Activated naive CD4-positive, alpha-beta T cell (primary cell): ENCODE measurements around the gene SBF1.

Experiments used
- DNase-seq, 4 experiments: peaks; one replicate each; lab custom pipeline; 2025; lab: John Stamatoyannopoulos, UW

The SBF1 gene

DNA sequence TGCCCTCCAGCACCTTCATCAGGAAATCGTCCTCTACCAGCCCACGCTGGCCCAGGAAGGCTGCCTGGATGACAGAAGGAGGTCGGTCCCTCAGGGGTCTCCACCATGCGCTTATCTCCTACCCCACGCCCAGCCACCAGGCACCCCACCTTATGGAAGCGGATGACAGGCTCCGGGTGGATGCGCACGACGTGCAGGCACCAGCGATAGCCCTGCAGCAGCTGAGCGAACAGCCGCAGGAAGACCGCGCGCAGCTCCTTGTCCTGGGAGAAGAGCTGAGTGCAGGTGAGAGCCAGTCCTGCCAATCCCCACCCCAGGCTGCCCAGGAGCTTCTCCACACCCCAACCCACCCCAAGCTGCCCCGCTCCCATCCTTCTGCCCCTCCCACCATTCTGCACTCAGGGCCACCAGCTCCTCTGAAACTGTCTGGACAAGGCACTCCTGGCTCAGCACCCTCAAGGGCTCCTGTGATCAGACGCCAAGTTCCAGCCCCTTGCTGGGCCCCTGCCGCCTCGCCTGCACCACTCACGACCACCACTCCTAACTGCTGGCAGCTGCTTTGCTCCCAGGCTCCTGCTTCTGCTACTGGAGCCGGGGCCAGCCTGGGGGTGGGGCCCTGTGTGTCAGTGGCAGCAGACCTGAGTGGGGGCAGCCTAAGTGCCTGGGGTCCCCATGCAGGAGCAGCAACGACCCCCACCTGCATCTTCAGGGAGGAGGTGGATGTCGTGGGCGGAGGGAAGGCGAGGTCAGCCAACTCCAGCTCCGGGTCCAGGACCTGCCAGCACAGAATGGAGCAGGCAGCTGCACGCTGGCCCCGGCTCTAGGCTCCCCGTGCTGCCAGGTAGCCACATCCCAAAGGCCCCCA is 9.5 kb downstream of the SBF1 start:
- no peak for DNase-seq

GRCh38 chr22:50464451-50464850 is 10.4 kb downstream of the SBF1 start:
- no peak for DNase-seq

- DNase-seq, result no peak
Observed at GRCh38 chr22:50463188-50463900, 11.5 kb downstream of the SBF1 start.

GRCh38 chr22:50461979-50462540 is 12.8 kb downstream of the SBF1 start:
- no peak for DNase-seq

- DNase-seq, result no peak
Observed at GRCh38 chr22:50461536-50461935, 13.3 kb downstream of the SBF1 start.

DNA sequence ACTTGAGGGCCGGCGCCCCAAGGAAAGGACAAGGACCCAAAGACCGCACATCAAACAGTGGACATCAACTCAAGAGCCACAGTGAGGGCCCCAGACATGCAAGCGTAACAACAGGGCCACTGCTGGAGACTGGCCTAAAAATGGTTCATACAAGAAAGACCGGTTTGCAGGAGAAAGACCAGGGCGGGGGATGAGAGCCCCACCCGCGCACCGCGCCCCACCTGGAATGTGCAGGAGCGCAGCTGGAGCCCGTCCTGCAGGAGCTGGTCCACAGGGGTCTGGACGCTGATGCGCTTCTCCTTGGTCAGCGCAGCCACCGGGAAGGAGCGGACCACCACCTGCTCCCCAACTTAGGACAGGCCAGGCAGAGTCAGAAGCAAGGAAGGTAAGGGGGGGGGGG is 13.9 kb downstream of the SBF1 start:
- no peak for DNase-seq

- DNase-seq, result no peak
Observed at GRCh38 chr22:50459496-50460140, 15.2 kb downstream of the SBF1 start.

DNA sequence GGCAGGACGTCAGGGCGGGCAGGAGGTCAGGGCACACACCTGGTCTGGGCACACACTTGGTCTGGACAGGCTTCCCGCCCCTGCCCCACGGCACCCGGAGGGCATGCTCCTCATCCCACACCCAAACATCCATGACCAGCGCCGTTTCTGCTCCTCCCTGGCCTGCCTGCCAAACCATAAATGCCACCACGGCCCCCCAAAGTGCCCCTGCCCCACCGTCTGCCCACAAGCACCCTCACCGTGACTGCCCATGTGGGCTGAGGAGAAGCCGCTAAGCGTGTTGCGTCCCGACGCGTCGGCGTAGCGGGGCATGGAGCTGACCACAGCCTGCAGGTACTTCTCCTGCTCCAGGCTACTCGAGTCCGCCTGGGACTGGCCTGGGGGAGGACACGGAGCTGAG is 15.8 kb downstream of the SBF1 start:
- no peak for DNase-seq

DNA sequence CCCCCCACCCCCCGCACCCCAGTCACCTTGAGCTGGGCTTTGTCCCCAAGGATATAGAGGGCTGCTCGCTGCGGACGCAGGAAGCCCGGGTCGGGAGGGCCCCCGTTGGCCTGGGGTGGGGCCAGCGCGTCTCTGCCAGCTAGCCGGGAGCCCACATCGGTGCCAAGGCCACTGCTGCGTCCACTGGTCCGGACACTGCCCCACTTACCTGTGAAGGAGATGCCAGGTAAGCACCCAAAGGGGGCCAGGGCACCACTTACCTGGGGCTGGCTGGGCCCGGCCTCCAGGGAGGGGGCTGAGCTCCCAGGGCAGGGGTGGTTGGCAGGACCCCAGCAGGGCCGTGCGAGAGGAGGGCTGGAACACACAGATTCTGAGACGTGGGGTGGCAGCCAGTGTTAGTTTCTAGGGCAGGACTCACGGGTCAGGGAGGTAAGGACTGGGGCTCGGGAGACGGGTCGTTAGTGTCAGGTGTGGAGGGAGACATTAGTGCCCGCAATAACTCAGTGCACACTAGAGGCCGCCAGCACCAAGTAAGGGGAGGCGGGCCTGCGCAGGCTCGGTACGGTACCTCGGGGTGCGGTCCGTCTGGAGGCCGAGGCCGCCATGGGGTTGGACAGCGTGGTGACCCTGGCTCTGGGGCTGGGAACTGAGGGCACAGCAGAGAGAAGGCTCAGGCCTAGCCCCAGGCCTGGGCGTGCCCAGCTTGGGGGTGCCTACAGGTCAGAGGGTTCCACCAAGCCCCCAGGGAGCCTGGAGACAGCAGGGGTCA is 18.2 kb downstream of the SBF1 start:
- peak in 1 of 4 experiments; percentile 12 for DNase-seq

- DNase-seq, result no peak
Observed at GRCh38 chr22:50456026-50456425, 18.8 kb downstream of the SBF1 start.

GRCh38 chr22:50455201-50455600 is 19.6 kb downstream of the SBF1 start:
- no peak for DNase-seq

GRCh38 chr22:50454556-50455075 is 20.2 kb downstream of the SBF1 start:
- DNase-seq, result no peak

- DNase-seq, result no peak
Observed at GRCh38 chr22:50452649-50453048, 22.2 kb downstream of the SBF1 start.

GRCh38 chr22:50447576-50448551 is 27.0 kb downstream of the SBF1 start:
- DNase-seq, result no peak

GRCh38 chr22:50446708-50447575 is 27.9 kb downstream of the SBF1 start:
- DNase-seq, result no peak

DNA sequence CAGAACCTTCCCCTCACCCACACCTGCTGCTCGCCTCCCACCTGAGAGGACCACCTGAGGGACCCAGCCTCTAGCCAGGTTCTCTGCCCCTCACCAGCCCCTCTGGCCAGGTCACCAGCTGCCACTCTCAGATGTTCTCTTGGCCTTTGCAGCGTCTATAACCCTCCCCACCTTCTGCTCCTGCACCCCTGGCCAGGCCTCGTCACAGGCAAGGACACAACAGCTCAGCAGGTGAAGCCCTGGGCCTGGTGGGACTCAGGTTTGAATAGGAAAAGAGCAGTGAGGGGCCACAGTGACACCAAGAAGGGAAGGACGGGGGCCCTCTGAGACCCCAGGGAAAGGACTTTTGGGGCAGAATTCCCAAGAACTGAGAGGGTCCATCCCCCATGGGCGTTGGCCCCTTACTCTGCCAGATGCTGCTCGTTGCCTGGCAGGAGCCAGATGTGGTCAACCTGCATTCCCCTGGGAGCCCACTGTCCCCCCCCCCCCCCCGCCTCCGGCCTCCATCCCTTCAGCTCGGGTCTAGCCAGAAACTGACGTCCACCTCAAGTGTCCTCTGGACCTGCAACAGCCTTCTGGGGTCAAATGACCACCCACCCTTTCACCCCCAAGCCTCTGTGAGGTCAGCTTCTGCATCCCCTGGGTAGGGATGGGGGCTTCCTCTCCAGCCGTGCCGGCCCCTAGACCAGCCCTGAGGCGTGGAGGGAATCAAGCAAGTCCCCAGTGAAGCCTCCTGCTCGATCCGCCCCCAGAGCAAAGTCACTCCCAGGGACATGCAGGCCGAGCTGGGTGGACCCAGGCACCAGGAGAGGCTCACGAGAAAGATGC is 28.7 kb downstream of the SBF1 start:
- no peak for DNase-seq

DNA sequence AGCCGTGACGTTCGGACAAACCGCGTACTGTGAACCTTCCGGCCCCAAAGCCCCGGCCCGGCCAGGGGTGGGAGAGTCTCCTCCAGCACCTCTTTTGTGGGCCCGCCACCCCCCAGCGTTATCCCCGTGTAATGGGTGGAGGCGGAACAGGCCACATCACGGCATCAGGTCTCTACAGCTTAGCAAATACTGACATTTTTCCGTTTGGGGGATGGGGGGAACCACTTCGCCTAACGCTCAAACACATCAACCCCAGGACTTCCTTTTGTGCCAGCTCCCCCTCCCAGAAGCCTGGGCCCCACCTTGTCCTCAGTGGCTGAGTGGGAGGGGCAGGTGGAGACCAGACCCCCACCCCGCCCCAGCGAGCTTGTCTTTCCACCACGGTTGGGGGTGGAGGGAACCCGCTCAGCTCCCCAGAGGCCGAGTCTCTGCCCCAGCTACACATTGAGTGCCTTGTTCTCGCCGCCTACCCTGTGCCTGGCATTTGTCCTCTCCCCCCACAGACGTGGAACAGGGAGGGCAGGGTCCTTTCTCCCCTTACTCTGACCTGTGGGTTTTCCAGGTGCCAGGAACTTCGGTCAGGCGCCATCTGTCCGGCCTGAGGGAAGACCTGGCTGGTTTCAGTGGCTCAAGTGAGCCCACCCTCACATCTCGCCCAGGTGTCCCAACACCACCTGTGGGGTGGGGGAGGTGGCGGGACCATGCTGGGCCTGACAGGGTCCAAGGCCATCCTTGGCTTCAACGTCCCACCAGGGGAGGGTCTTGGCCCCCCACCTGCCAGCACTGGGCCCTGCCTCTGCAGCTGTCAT is 29.6 kb downstream of the SBF1 start:
- no peak for DNase-seq

- DNase-seq, result no peak
Observed at GRCh38 chr22:50444663-50445062, 30.2 kb downstream of the SBF1 start.
